ENCODE data around the gene GAD1. TPM values are rescaled to one million over a fixed set of nuclear protein-coding genes. Genes with fewer than 3 reads are reported as not detected.

GAD1 gene
- total RNA-seq, 1 experiment from 2014 or later: 2.5 TPM

GRCh38 chr2:170863087-170863486, 46.4 kb downstream of the GAD1 start (continued):
- no peak for TF ChIP-seq ZNF425 (CRISPR knock-in tag; conservative IDR thresholded peaks at IDR 0.05)
- TF ChIP-seq IRF2 (CRISPR knock-in tag; IDR thresholded peaks at IDR 0.05; ENCODE audit: borderline replicate concordance, low read depth): no peak

- ATAC-seq (no peak), DNase-seq (ENCODE audit: low spot score) (no peak)
- POLR2A ChIA-PET: no interaction called here
- no peaks in the 10 kb centered on the region for H3K27me3 Mint-ChIP-seq (ENCODE audit: low read depth)
- peaks cover 8% of the 10 kb centered on the region for H3K4me1 Mint-ChIP-seq
- TF ChIP-seq HMGXB4 (CRISPR knock-in tag; IDR thresholded peaks at IDR 0.05): no peak
- TF ChIP-seq ATF2 (CRISPR knock-in tag; IDR thresholded peaks at IDR 0.05; ENCODE audit: borderline replicate concordance, low read depth): no peak
- TF ChIP-seq STAT6 (CRISPR knock-in tag; conservative IDR thresholded peaks at IDR 0.05; ENCODE audit: low read depth): no peak
- TF ChIP-seq ZNF671 (CRISPR knock-in tag; IDR thresholded peaks at IDR 0.05): no peak
- no peak for TF ChIP-seq E2F1 (CRISPR knock-in tag; IDR thresholded peaks at IDR 0.05)
- no peak for TF ChIP-seq ESRRA (CRISPR knock-in tag; IDR thresholded peaks at IDR 0.05; ENCODE audit: borderline replicate concordance)
- no peak for TF ChIP-seq ZNF532 (CRISPR knock-in tag; IDR thresholded peaks at IDR 0.05; ENCODE audit: borderline replicate concordance)
- TF ChIP-seq USF2 (CRISPR knock-in tag; IDR thresholded peaks at IDR 0.05): no peak
- no peak for TF ChIP-seq NFYB (CRISPR knock-in tag; conservative IDR thresholded peaks at IDR 0.05; ENCODE audit: low read depth)
- TF ChIP-seq ATF3 (CRISPR knock-in tag; conservative IDR thresholded peaks at IDR 0.05): no peak
- H3K9me3 Mint-ChIP-seq: no peaks in the 10 kb centered on the region
- no peaks in the 10 kb centered on the region for H3K36me3 Mint-ChIP-seq
- no peak overlapping the region for H3K4me3 Mint-ChIP-seq
- CTCF ChIA-PET: interaction anchor here (0.5 kb wide), 1 partner anchor 796 kb away, joined by 5 read pairs; no protein-coding TSS in a partner anchor
- no peak overlapping the region for H3K27ac Mint-ChIP-seq
Observed at GRCh38 chr2:170869036-170869435, 52.3 kb downstream of the GAD1 start.

All from WTC11 (cell line).